Transverse colon (tissue), 4 donors: ENCODE results near the gene ZBTB18. TPM values are rescaled to one million over a fixed set of nuclear protein-coding genes. Genes with fewer than 3 reads are reported as not detected.

ENCODE experiments used
- DNase-seq: peaks from one replicate; pipeline ENCODE4 v3.0.0-alpha.2; 2019
- H3K27ac ChIP-seq, 4 donors: fragments of 200-600 bp; sonication (generic); 2 replicates each; pipeline ENCODE4 v1.5.1; 2016 to 2018; ENCODE audit warnings: inconsistent platforms in 4 of 4
- H3K27me3 ChIP-seq: fragments of 200-600 bp; sonication (generic); 2 replicates; pipeline ENCODE4 v1.5.1; 2017; ENCODE audit warnings: inconsistent platforms
- H3K36me3 ChIP-seq, 4 donors: fragments of 200-600 bp; sonication (generic); 2 replicates each; pipeline ENCODE4 v1.5.1; 2017 to 2019; ENCODE audit warnings: inconsistent platforms in 4 of 4
- H3K4me1 ChIP-seq, 4 donors: fragments of 200-600 bp; sonication (generic); 2 replicates each; pipeline ENCODE4 v1.5.1; 2017 to 2020; ENCODE audit warnings: inconsistent platforms in 4 of 4
- H3K4me3 ChIP-seq, 4 donors: fragments of 200-600 bp; sonication (generic); 1 replicate in 1 of 4; 2 replicates in 3 of 4; pipeline versions ENCODE4 v1.5.1 to v1.6.1; 2017 to 2019; ENCODE audit warnings: inconsistent platforms in 4 of 4
- H3K9me3 ChIP-seq, 2 donors: fragments of 200-600 bp; sonication (generic); 2 replicates each; pipeline ENCODE4 v1.5.1; 2017 to 2019; ENCODE audit warnings: inconsistent platforms in 2 of 2
- EP300 ChIP-seq: sonication (generic); formaldehyde crosslinking; IDR thresholded peaks from one replicate; pipeline ENCODE4 v1.6.1; 2017; ENCODE audit warnings: antibody characterized with exemption, low read depth
- POLR2A ChIP-seq: fragments of 450-650 bp; IDR thresholded peaks from one replicate; pipeline ENCODE4 v1.6.1; 2016; ENCODE audit warnings: antibody characterized with exemption, mild to moderate bottlenecking, moderate library complexity
- POLR2AphosphoS5 ChIP-seq, 3 donors: sonication (generic); formaldehyde crosslinking; IDR thresholded peaks; one replicate each; pipeline ENCODE4 v1.6.1; 2016; ENCODE audit warnings: antibody characterized with exemption in 3 of 3
- WGBS, 2 donors: methylation state at CpG; one replicate each; pipeline ENCODE4 v1.1.5; 2018; ENCODE audit warnings: low coverage in 1 of 2; 5-methylcytosine and 5-hydroxymethylcytosine counted together
- in situ Hi-C, 4 donors: fragments of 200-750 bp; cut with MboI; loops; one replicate each; pipeline versions ENCODE4 v1.15.0 to v1.15.1; 2017; ENCODE audit warnings: low sequenced_read_pairs in 3 of 4, low pct_ligation_motif_present in 1 of 4, low pct_unique_long_range_greater_than_20kb in 1 of 4
- intact Hi-C: fragments of 100-400 bp; cut with DNase I; formaldehyde crosslinking; loops from one replicate; pipeline ENCODE4 v1.15.1; 2023; ENCODE audit warnings: low total_unique reads
- total RNA-seq, 4 donors: library from RNA; depleted of rRNA; stranded (reverse); fragments of >200 nt; gene quantifications; one replicate each; pipeline ENCODE4 v1.1.0, GENCODE V29; 2016
- TF ChIP-seq, protein P1 (sequence below), 5 experiments: fragments of 200-600 bp in 3 of 5; fragments of 450-650 bp in 2 of 5; sonication (generic) in 3 of 5; IDR thresholded peaks; 1 replicate in 2 of 5; 2 replicates in 3 of 5; pipeline ENCODE4 v1.5.1; 2016 to 2017; ENCODE audit warnings: antibody characterized with exemption in 5 of 5, inconsistent platforms in 3 of 5, mild to moderate bottlenecking in 2 of 5, moderate library complexity in 1 of 5

The ZBTB18 gene
- total RNA-seq, 4 donors from 2014 or later, result 4.1 to 32.8 (median 17.7) TPM

DNA sequence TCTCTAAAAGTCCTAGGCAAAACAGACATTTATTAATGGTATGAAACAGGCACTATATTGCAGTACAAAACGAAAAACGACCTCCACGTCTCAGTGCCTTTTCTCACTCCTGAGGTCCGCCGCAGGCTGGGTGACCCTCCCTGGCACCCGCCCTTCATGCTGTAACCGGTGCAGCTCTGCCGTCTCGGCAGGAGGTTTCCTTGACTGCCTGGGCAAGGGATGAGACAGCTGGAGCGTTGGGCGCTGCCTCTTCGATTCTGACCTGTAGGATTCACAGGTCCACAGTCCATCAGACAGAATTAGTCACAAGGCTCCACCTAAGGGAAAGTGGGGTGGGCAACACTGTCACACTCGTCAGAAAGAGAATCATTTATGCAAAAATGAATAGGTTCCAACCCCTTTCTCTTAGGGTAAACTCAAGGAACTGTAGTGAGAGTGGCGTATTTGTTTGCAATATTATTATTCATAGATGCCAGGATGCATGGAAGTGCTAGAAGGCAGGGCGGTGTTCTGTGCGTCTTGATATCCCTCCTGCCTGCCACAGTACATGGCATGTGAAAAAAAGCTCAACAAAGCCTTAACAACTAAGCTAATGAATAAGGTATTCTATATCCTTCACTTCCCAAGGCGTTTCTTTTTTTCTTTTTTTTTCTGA lies 23.5 kb upstream of the ZBTB18 start:
- H3K36me3 ChIP-seq, result no peaks in the 10 kb centered on the region
- 86 to 88% methylated on average over 10 to 17 of the region's 17 CpGs for WGBS, 2 donors
- DNase-seq, result no peak
- no peaks in the 10 kb centered on the region for H3K9me3 ChIP-seq
- H3K4me3 ChIP-seq, result no peak overlapping the region
- no peaks in the 10 kb centered on the region for H3K4me1 ChIP-seq
- in situ Hi-C loops, result loop anchor here in 1 of 4 donors (25.0 kb wide), 1 partner anchor 235 kb away; no protein-coding TSS in a partner anchor
- H3K27ac ChIP-seq, result no peak overlapping the region
- TF ChIP-seq, protein P1, sequence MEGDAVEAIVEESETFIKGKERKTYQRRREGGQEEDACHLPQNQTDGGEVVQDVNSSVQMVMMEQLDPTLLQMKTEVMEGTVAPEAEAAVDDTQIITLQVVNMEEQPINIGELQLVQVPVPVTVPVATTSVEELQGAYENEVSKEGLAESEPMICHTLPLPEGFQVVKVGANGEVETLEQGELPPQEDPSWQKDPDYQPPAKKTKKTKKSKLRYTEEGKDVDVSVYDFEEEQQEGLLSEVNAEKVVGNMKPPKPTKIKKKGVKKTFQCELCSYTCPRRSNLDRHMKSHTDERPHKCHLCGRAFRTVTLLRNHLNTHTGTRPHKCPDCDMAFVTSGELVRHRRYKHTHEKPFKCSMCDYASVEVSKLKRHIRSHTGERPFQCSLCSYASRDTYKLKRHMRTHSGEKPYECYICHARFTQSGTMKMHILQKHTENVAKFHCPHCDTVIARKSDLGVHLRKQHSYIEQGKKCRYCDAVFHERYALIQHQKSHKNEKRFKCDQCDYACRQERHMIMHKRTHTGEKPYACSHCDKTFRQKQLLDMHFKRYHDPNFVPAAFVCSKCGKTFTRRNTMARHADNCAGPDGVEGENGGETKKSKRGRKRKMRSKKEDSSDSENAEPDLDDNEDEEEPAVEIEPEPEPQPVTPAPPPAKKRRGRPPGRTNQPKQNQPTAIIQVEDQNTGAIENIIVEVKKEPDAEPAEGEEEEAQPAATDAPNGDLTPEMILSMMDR (IDR thresholded peaks at IDR 0.05), result no peak
- TF ChIP-seq POLR2AphosphoS5 (IDR thresholded peaks at IDR 0.05), result no peak
- TF ChIP-seq POLR2A, result no peak
- no peak for TF ChIP-seq EP300
- no peaks in the 10 kb centered on the region for H3K27me3 ChIP-seq
- intact Hi-C loops, result no loop called here

GRCh38 chr1:244028701-244029100 lies 22.4 kb upstream of the ZBTB18 start:
- TF ChIP-seq EP300, result no peak
- TF ChIP-seq POLR2AphosphoS5 (IDR thresholded peaks at IDR 0.05), result no peak
- intact Hi-C loops (no loop called here), in situ Hi-C loops (loop anchor here in 1 of 4 donors (25.0 kb wide), 1 partner anchor 234 kb away; no protein-coding TSS in a partner anchor)
- Histone ChIP-seq H3K36me3 (no peaks in the 10 kb centered on the region), H3K4me1 (no peaks in the 10 kb centered on the region), H3K27me3 (no peaks in the 10 kb centered on the region), H3K27ac (no peak overlapping the region), H3K9me3 (no peaks in the 10 kb centered on the region), H3K4me3 (no peak overlapping the region)
- DNase-seq, result no peak
- 82 to 83% methylated on average over 1 to 3 of the region's 3 CpGs for WGBS, 2 donors

DNA sequence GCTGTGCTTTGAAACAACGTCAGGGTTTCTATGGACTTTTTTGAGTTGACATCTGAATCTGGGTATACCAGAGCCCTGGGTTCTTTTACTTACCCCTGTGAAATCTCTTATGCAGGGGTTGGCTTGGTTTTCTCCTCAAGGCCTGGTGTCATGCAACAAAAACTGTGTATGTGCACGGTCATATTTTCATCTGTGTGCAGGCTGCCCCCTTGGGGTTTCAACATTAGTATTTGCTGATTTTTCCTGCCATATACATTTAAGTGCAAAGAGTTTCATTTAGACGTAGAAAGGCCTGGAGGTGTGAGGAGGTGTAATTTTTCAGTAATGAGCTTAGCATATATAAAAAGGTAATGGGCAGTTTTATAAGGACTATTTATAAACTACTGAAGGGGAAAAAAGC lies 22.0 kb upstream of the ZBTB18 start:
- Histone ChIP-seq H3K36me3 (no peaks in the 10 kb centered on the region), H3K4me3 (no peak overlapping the region), H3K9me3 (no peaks in the 10 kb centered on the region), H3K4me1 (no peaks in the 10 kb centered on the region), H3K27ac (no peak overlapping the region), H3K27me3 (no peaks in the 10 kb centered on the region)
- no peak for TF ChIP-seq EP300
- TF ChIP-seq POLR2AphosphoS5 (IDR thresholded peaks at IDR 0.05), result no peak
- TF ChIP-seq, protein P1 (IDR thresholded peaks at IDR 0.05), result no peak
- TF ChIP-seq POLR2A, result no peak
- WGBS, 2 donors, result 61 to 77% methylated on average over 3 of the region's 3 CpGs
- in situ Hi-C loops, result loop anchor here in 1 of 4 donors (25.0 kb wide), 1 partner anchor 233 kb away; no protein-coding TSS in a partner anchor
- intact Hi-C loops, result no loop called here
- DNase-seq, result no peak

DNA sequence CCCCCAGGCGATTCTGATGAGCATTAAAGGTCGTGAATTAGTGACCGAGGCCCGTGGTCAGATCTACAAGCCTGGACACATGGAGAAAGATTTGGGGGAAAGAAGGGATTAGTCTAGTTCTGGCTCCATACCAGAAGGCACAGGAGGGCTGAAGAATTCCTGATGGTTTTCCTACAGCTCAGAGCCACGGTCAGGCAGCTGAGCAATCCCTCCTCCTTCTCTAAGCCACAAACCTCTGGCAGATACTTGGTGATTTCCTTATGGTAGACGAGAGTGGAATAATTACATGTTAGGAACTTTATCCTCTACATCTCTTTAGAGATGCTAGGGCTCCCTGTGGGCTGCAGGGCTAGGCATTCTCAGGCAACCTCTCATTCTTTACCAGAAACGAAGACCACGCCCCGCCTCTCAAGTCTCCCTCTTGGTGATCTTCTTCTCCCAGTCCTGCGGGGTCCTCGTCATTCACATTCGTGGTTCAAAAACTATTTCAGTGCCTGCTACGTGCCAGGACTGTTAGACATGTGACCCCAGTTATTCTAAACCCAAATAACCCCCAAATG lies 20.5 kb upstream of the ZBTB18 start:
- DNase-seq, result no peak

More for the DNA sequence above, 20.5 kb upstream of the ZBTB18 start:
- 83 to 85% methylated on average over 7 to 13 of the region's 13 CpGs for WGBS, 2 donors
- Histone ChIP-seq H3K27me3 (no peaks in the 10 kb centered on the region), H3K4me3 (no peak overlapping the region), H3K27ac (no peak overlapping the region), H3K36me3 (no peaks in the 10 kb centered on the region), H3K4me1 (no peaks in the 10 kb centered on the region), H3K9me3 (no peaks in the 10 kb centered on the region)
- intact Hi-C loops, result no loop called here
- in situ Hi-C loops, result loop anchor here in 1 of 4 donors (25.0 kb wide), 1 partner anchor 232 kb away; no protein-coding TSS in a partner anchor
- TF ChIP-seq POLR2AphosphoS5 (IDR thresholded peaks at IDR 0.05), result no peak
- TF ChIP-seq EP300, result no peak
- TF ChIP-seq, protein P1 (IDR thresholded peaks at IDR 0.05), result no peak
- no peak for TF ChIP-seq POLR2A
